GM19438 (cell line): ENCODE data around the gene COL26A1.
"Not testable (repeated sequence)": the region's sequence is repeated elsewhere in the genome, so short reads cannot be mapped to it uniquely, and the experiment has no call there.

Source experiments
- ATAC-seq: cut with Tn5 transposase; IDR thresholded peaks from one replicate; pipeline ENCODE4 v1.9.1; 2021; ENCODE audit warnings: low read depth; ENCODE audit not compliant: unreplicated experiment

Gene COL26A1

GRCh38 chr7:101488826-101489572, 126.3 kb downstream of the COL26A1 start:
- ATAC-seq: no peak

GRCh38 chr7:101490439-101490838, 127.8 kb downstream of the COL26A1 start:
- not testable (repeated sequence) for ATAC-seq

- not testable (repeated sequence) for ATAC-seq
These were observed 128.8 kb downstream of the COL26A1 start for GRCh38 chr7:101491442-101491841.

DNA sequence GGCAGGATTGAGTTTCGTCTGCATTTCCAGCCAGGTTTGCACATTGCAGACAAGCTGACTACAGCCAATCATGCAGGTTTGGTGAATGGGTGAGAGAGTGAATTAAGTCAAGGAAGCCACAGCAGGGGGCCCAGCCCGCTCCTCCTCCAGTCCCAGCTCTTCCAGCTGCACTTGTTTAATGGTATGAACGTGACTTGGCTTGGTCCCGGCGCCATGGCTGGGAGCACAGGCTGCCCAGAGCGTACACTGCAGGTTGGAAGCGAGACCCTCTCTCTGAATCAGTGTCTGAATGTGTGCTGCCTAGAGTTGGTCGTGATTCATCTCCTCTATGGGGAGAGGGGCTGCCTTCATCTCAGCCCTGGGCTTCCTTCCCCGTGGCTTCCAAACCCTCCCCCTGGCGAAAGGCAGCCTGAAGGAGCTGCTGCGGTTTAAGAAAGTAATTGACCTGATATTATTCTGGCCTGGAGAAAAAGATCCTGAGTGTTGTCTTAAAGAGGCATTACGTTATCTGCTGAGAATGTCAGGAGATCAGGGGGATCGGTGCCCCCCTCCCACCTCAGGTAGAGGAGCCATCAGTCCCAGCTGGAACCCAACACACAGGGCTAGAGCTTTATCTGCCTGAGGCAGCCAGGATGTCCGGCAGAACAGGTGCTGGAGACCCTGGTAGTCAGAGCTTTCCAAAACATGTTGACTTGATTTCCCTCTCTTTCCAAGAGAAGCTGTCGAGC, 132.1 kb downstream of the COL26A1 start:
- ATAC-seq: no peak

- ATAC-seq: no peak
These were observed 133.3 kb downstream of the COL26A1 start for GRCh38 chr7:101496017-101496416.

GRCh38 chr7:101501351-101501750, 138.7 kb downstream of the COL26A1 start:
- no peak for ATAC-seq

DNA sequence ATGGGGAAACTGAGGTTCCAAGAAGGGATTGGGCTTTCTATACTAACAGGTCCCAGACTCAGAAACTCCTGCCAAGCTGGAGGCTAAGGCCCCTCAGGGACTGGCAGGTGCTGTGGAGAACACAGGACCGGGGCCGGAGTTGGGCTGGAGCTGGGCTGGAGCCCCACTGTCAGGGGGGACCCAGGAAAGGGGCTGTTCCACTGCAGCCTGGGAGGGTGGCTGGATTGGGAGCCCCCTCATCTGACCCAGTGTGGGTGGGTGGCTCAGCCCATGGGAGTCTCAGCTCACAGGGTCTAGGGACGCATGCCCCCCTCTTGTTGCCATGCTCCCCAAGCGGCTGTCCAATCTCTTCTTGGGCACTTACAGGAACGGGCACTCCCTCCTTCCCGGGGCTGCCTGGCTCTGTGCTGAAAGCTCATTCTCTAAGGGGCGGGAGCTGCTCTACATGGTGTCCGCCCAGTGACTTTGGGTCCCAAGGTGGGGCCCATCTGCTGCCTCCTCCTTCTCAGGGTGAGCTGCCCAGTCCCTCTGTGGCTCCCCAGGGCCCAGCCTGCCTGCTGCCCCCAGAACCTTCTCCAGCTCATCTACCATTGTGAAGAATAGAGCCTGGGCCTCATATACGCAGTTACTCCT, 139.9 kb downstream of the COL26A1 start:
- ATAC-seq: no peak

DNA sequence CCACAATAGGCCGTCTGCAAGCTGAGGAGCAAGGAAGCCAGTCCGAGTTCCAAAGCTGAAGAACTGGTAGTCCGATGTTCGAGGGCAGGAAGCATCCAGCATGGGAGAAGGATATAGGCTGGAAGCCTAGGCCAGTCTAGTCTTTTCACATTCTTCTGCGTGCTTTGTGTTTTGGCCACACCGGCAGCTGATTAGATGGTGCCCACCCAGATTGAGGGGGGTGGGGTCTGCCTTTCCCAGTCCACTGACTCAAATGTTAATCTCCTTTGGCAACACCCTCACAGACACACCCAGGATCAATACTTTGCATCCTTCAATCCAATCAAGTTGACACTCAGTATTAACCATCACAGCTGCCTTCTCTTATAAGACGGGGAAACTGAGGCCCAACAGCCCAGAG, 142.8 kb downstream of the COL26A1 start:
- ATAC-seq: not testable (repeated sequence)

DNA sequence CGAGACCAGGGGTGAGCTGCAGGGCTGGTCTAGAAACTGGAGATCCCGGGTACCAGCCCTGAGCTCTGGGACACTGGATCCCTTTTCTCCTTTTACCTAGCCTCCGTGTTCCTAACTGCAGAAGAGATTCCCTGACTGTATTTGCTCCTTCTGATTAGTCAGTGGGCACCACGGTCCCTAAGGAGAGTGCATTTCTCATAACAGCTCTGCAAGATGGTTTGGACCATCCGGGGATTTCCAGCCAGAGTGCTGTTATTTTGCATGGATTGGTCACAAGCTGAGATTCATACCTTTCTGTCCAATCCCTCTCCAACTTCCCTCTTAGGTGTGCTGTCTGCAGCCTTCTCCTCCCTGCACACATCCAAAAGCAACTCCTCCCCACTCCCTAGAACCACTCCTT, 143.9 kb downstream of the COL26A1 start:
- ATAC-seq: no peak

GRCh38 chr7:101507327-101507726, 144.7 kb downstream of the COL26A1 start:
- no peak for ATAC-seq

DNA sequence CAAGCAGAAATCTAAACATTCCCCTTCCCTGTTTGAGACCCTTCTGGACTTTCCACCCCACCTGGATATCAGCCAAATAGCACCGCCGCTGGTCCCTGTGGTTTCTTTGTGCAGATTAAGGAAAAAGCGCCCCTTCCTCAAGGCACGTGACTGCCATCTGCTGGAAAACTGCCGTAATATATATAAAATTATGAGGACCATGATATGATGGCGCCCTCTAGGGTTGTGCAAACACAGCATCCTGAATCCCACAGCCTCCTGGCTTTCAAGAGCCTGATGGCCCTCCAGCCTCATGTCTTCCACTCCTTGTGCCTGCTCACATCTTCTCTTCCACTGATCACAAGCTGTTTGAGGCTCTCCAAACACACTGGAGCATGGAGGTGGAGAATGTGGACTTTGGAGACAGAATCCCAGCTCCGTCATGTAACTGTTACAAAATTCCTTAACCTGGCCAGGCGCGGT, 145.1 kb downstream of the COL26A1 start:
- ATAC-seq: no peak

DNA sequence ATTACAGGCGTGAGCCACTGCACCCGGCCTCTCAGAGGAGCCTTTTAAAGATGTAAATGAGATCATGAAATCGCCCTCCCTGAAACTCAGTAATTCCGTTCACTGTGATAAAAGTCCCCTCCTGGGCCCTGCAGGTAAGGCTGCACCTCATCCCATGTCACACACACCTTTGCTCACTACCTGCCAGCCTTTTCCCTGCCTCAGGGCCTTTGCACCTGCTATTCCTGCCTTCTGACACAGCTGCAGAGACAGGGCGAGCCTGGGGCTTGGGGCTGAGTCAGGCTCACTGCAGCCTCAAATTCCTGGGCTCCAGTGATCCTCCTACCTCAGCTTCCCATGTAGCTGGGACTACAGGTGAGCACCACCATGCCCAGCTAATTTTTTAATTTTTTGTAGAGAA, 147.6 kb downstream of the COL26A1 start:
- no peak for ATAC-seq

GRCh38 chr7:101511965-101512364, 149.3 kb downstream of the COL26A1 start:
- ATAC-seq: no peak

DNA sequence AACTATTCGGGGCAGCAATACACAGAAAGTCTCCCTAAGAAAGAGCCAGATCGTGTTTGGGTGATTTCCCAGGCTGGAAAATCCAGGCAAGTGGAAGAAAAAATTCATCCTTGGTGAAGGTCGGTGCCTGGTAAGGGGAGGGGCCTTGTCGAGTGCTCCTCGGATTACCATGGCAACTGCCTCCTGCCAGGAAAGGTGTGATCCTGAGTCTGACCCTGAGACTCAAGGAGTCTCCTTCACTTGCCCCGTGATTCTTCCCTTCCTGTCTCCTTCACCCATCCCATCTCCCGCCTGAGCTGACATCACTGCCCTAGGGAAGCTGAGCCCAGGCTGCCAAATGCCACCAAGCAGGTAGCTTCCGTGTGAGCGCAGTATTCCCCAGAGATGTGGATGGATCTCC, 154.2 kb downstream of the COL26A1 start:
- ATAC-seq: no peak

- no peak for ATAC-seq
These were observed 154.6 kb downstream of the COL26A1 start for GRCh38 chr7:101517304-101517703.

DNA sequence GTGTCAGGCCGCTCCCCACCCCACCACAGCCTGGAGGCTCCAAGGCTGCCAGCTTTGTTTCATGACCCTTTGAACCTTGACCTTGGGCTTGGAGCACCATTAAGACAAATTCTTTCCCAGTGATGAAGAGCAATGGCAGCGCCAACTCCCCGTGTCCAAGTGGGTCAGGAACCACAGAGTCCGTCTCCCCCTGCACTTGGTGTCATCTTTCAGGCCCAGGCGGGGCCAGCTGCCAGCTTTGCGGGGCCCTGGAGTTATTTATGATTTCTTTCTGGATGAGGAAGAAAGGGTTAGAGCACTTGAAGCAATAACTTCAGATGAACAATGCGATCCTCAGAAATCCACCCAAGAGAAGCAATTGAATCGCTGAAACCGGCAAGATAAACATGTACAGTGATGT, 155.7 kb downstream of the COL26A1 start:
- no peak for ATAC-seq

DNA sequence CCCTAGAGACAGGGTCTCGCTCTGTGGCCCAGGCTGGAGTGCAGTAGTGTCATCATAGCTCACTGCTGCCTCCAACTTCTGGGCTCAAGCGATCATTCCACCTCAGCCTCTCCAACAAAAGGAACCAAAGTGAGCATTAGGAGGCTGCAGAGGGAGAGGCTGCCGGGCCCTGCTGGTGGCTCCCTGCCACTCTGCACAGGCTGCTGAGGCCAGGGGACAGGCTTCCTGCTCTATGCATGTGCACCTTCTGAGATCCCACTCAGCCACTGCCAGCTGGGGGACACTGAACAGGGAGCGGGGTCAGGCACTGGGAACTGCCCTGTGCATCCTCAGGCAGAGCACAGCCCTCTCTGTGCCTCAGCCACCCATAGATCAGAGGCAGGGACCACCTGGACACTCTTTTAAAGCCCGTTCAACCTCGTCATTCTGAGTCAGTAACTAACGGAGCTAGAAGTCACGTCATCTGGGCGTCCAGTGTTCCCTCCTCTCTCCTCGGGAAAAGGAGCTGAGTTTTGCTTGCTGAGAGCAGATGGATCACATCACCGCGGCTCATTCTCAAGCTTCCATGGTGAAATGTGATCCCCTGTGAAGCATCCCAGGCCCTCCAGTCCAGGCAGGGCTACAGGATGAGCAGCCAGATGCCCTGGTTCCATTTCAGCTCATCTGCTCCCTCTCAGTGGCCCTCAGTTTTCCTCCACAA, 156.8 kb downstream of the COL26A1 start:
- no peak for ATAC-seq

DNA sequence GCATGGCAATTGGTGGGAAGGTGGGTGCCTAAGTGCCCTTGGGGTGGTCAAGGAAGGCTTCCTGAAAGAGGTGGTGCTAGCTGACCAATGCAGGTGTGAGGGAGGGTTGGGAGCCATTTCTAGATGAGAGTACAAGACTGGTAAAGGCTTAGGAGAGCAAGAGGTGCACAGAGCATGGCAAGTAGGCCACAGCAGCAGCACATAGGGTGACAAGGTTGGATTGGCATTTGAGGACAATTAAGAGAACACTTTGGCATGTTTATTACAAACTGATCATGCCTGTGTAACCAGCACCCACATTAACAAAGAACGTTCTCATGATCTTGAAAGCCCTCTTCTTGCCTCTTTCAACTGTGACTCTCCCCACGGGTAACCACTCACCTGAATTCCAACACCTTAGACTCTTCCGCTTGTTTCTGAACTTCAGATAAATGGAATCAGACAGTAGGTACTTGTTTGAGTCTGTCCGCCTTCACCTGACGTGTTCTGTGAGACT, 158.8 kb downstream of the COL26A1 start:
- ATAC-seq: no peak

GRCh38 chr7:101522021-101522420, 159.3 kb downstream of the COL26A1 start:
- ATAC-seq: no peak

- no peak for ATAC-seq
These were observed 165.4 kb downstream of the COL26A1 start for GRCh38 chr7:101527844-101528667.
